ENCODE measurements around the gene TM9SF3.

GRCh38 chr10:96512524-96513304, 74.1 kb downstream of the TM9SF3 start:
- TF ChIP-seq CTCF (IDR thresholded peaks at IDR 0.05; ENCODE audit: insufficient read depth, low read length, poor library complexity, severe bottlenecking): no peak
- no peak; the same call in 1 of the 2 replicates for TF ChIP-seq EZH2phosphoT487 (conservative IDR thresholded peaks at IDR 0.05; ENCODE audit: low read length)
